Upper lobe of left lung (tissue), 6 donors: ENCODE measurements around the gene FXYD7. TPM values are rescaled to one million over a fixed set of nuclear protein-coding genes. Genes with fewer than 3 reads are reported as not detected.

Source experiments
- ATAC-seq, 2 donors: fragments of 200-7000 bp; cut with Tn5 transposase; one replicate each; pipeline ENCODE4 v1.9.1; 2022; ENCODE audit warnings: mild to moderate bottlenecking in 2 of 2, moderate library complexity in 2 of 2; ENCODE audit not compliant: low FRiP score in 2 of 2
- DNase-seq, 2 donors: peaks; one replicate each; pipeline ENCODE4 v3.0.0-alpha.2; 2019 to 2020
- H3K27ac ChIP-seq, 4 donors: fragments of 200-600 bp; sonication (generic); one replicate each; pipeline ENCODE4 v1.5.1; 2016 to 2019
- H3K27me3 ChIP-seq, 4 donors: fragments of 200-600 bp; sonication (generic); one replicate each; pipeline ENCODE4 v1.5.1; 2017 to 2019
- H3K36me3 ChIP-seq, 4 donors: fragments of 200-600 bp; sonication (generic); one replicate each; pipeline ENCODE4 v1.5.1; 2016 to 2019
- H3K4me1 ChIP-seq, 4 donors: fragments of 200-600 bp; sonication (generic); one replicate each; pipeline ENCODE4 v1.5.1; 2018 to 2019
- H3K4me3 ChIP-seq, 4 donors: fragments of 200-600 bp; sonication (generic); one replicate each; pipeline ENCODE4 v1.5.1; 2017 to 2019; ENCODE audit warnings: mild to moderate bottlenecking in 2 of 4, moderate library complexity in 1 of 4
- H3K9me3 ChIP-seq, 4 donors: fragments of 200-600 bp; sonication (generic); one replicate each; pipeline ENCODE4 v1.5.1; 2018 to 2019
- EP300 ChIP-seq, 4 donors: sonication (generic); formaldehyde crosslinking; IDR thresholded peaks; one replicate each; pipeline ENCODE4 v1.5.1; 2017; ENCODE audit warnings: antibody characterized with exemption in 4 of 4, control low read depth in 2 of 4
- POLR2A ChIP-seq, 4 donors: fragments of 450-650 bp; IDR thresholded peaks; one replicate each; pipeline ENCODE4 v1.5.1; 2016 to 2017; ENCODE audit warnings: antibody characterized with exemption in 4 of 4, mild to moderate bottlenecking in 2 of 4
- POLR2AphosphoS5 ChIP-seq, 2 donors: sonication (generic); formaldehyde crosslinking; IDR thresholded peaks; one replicate each; pipeline ENCODE4 v1.5.1; 2017; ENCODE audit warnings: antibody characterized with exemption in 2 of 2
- WGBS, 2 donors: methylation state at CpG; one replicate each; pipeline ENCODE4 v1.1.5; 2017 to 2018; 5-methylcytosine and 5-hydroxymethylcytosine counted together
- total RNA-seq, 6 donors: library from RNA; depleted of rRNA in 4 of 6; stranded (reverse); fragments of >200 nt in 4 of 6; gene quantifications; one replicate each; pipeline versions ENCODE4 v1.1.0 to v1.2.1, GENCODE V29; 2016 to 2021
- TF ChIP-seq, protein P1 (sequence below), 6 experiments: fragments of 450-650 bp in 4 of 6; fragments of 200-600 bp in 2 of 6; sonication (generic) in 2 of 6; IDR thresholded peaks; one replicate each; pipeline ENCODE4 v1.5.1; 2016 to 2019; ENCODE audit warnings: antibody characterized with exemption in 6 of 6
- donor health status: DM: no; HTN: no; CAD: no; lungs with moderate emphysema.
- donor health status: DM: no; HTN: yes; CAD: no; lungs with severe emphysema.

FXYD7 gene
- total RNA-seq, 6 donors from 2014 or later, result 0.34 TPM; not detected in 5

DNA sequence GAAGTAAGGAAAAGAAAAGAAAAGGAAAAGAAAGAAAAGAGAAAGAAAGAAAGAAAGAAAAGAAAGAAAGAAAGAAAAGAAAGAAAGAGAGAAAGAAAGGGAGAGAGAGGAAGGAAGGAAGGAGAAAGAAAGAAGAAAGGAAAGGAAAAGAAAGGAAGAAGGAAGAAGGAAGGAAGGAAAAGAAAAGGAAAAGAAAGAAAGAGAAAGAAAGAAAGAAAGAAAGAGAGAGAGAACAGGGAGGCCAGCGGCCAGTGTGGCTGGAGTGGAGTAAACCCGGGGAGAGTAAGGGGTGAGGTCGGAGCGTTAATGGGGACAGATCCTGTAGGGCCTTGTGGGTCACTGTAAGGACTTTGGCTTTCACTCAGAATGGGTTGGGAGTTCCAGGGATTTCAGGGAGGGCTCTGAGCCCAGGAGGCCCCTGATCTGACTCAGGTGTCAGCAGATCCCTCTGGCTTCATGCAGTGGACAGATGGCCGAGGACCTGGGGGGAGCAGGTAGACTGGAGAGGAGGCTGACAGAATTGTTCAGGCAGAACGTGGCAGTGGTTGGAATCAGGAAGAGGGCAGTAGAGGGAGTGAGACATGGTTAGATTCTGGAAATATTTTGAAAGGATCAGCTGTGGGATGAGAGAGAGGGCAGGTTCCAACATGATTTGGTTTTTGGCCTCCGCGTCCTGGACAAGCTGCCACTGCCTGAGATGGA lies 47.2 kb upstream of the FXYD7 start:
- no peak for TF ChIP-seq POLR2A (IDR thresholded peaks at IDR 0.05)
- TF ChIP-seq, protein P1, sequence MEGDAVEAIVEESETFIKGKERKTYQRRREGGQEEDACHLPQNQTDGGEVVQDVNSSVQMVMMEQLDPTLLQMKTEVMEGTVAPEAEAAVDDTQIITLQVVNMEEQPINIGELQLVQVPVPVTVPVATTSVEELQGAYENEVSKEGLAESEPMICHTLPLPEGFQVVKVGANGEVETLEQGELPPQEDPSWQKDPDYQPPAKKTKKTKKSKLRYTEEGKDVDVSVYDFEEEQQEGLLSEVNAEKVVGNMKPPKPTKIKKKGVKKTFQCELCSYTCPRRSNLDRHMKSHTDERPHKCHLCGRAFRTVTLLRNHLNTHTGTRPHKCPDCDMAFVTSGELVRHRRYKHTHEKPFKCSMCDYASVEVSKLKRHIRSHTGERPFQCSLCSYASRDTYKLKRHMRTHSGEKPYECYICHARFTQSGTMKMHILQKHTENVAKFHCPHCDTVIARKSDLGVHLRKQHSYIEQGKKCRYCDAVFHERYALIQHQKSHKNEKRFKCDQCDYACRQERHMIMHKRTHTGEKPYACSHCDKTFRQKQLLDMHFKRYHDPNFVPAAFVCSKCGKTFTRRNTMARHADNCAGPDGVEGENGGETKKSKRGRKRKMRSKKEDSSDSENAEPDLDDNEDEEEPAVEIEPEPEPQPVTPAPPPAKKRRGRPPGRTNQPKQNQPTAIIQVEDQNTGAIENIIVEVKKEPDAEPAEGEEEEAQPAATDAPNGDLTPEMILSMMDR (IDR thresholded peaks at IDR 0.05), result no peak
- TF ChIP-seq EP300 (IDR thresholded peaks at IDR 0.05), result no peak
- TF ChIP-seq POLR2AphosphoS5 (IDR thresholded peaks at IDR 0.05), result no peak
- H3K27me3 ChIP-seq, result no peaks in the 10 kb centered on the region
- 81 to 85% methylated on average over 8 of the region's 8 CpGs for WGBS, 2 donors
- H3K27ac ChIP-seq, result no peak overlapping the region
- H3K9me3 ChIP-seq, result no peaks in the 10 kb centered on the region
- no peaks in the 10 kb centered on the region for H3K36me3 ChIP-seq
- ATAC-seq, result no peak
- no peak for DNase-seq
- H3K4me1 ChIP-seq, result peaks cover under 1 to 4% (median 2%) of the 10 kb centered on the region in 4 donors
- no peak overlapping the region for H3K4me3 ChIP-seq

DNA sequence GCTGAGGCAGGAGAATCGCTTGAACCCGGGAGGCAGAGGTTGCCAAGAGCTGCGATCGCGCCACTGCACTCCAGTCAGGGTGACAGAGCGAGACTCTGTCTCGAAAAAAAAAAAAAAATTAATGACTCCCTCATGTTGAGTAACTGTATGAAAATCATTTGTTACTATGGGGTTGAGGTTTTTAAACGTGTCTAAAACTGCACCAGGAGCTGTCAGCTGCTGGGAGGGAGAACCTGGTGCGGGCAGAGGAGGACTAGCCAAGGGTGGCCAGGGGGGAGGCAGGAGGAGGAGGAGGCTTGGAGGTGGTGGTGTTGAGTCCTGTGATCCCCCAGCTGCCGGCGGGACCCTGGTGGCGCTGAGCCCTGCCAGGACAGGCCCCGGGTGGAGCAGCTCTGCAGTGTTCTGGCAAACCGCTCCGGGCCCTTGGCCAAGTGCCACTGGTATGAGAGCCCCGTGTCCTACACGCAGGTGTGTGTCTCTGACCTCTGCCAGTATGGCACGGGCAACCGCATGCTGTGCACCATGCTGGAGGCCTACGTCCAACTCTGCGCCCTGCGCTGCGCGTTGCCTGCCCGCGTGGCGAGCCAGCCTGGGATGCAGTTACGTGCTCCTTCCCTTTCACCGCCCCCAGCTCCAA lies 44.5 kb upstream of the FXYD7 start:
- no peaks in the 10 kb centered on the region for H3K9me3 ChIP-seq
- DNase-seq (peak in 1 of 2 donors; percentile 72), ATAC-seq (peak in 1 of 2 donors; percentile 26)
- H3K4me3 ChIP-seq, result no peak overlapping the region
- no peaks in the 10 kb centered on the region for H3K27me3 ChIP-seq
- no peaks in the 10 kb centered on the region for H3K4me1 ChIP-seq
- H3K27ac ChIP-seq, result no peak overlapping the region
- 80 to 83% methylated on average over 17 to 25 of the region's 29 CpGs for WGBS, 2 donors
- TF ChIP-seq POLR2A (IDR thresholded peaks at IDR 0.05) (no peak), POLR2AphosphoS5 (IDR thresholded peaks at IDR 0.05) (no peak), EP300 (IDR thresholded peaks at IDR 0.05) (no peak)
- TF ChIP-seq, protein P1 (IDR thresholded peaks at IDR 0.05), result no peak
- no peaks in the 10 kb centered on the region for H3K36me3 ChIP-seq

DNA sequence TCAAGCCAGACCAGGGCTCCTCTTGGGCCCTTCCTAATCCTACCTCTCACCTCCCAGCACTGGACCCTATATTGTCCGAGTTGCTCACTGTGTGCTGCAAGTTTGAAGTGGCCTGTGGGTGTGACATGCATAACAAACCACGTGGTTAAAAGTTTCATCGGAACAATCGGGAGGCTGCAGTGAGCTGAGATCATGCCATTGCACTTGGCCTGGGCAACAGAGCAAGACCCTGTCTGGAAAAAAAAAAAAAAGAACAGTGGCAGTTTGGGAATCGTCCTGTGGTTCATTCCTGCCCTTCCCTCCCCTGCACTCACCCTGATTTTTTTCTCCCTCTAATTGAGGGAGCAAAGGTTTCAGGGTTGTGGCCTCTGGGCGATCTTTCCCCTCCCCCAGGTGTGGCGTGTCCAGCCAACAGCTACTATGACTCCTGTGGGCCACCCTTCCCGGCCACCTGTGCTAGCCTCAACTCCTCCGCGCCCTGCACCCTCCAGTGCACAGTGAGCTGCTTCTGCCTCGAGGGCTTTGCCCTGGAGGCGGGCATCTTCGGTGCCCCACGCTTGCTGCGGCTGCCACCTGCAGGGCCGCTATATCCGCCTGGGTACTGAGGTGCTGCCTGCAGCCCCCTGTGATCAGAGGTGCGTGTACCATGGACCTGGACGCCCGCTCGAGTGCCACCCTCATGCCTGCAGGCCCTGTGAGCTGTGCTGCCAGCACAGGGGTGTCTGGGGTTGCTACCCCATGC lies 43.7 kb upstream of the FXYD7 start:
- DNase-seq, result peak in 1 of 2 donors; percentile 64
- Histone ChIP-seq H3K9me3 (no peaks in the 10 kb centered on the region), H3K4me3 (no peak overlapping the region), H3K27ac (no peak overlapping the region), H3K4me1 (no peaks in the 10 kb centered on the region), H3K36me3 (no peaks in the 10 kb centered on the region), H3K27me3 (no peaks in the 10 kb centered on the region)
- 81 to 84% methylated on average over 21 of the region's 21 CpGs for WGBS, 2 donors
- TF ChIP-seq POLR2A (IDR thresholded peaks at IDR 0.05), result no peak
- TF ChIP-seq EP300 (IDR thresholded peaks at IDR 0.05), result no peak
- TF ChIP-seq, protein P1 (IDR thresholded peaks at IDR 0.05), result no peak
- no peak for TF ChIP-seq POLR2AphosphoS5 (IDR thresholded peaks at IDR 0.05)
- peak in 1 of 2 donors; percentile 5 for ATAC-seq

DNA sequence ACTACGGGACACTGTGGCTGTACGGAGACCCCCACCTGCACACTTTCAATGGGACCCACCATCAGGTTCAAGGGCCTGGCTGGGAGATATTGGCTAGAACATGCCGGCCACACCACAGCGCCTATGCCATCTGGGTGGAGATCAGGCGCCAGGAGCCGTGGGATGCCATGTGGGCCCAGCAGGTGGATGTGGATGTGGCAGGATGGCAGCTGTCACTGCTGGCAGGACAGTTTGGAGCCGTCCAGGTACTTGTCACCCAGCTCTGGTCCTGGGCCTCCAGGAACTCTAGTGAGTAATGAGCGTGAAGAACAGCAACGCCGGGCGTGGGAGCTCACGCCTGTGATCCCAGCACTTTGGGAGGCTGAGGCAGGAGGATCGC lies 43.2 kb upstream of the FXYD7 start:
- Histone ChIP-seq H3K4me1 (no peaks in the 10 kb centered on the region), H3K27me3 (no peaks in the 10 kb centered on the region), H3K9me3 (no peaks in the 10 kb centered on the region), H3K27ac (no peak overlapping the region), H3K36me3 (no peaks in the 10 kb centered on the region), H3K4me3 (no peak overlapping the region)
- ATAC-seq (no peak), DNase-seq (no peak)
- 91 to 97% methylated on average over 7 to 12 of the region's 13 CpGs for WGBS, 2 donors
- no peak for TF ChIP-seq POLR2A (IDR thresholded peaks at IDR 0.05)
- TF ChIP-seq, protein P1 (IDR thresholded peaks at IDR 0.05), result no peak
- no peak for TF ChIP-seq EP300 (IDR thresholded peaks at IDR 0.05)
- TF ChIP-seq POLR2AphosphoS5 (IDR thresholded peaks at IDR 0.05), result no peak
